Ishikawa (cell line): ENCODE results near the gene ABCA7.

Source experiments
- CEBPB ChIP-seq: IDR thresholded peaks from 2 replicates; pipeline ENCODE4 v1.6.1; 2012
- CREB1 ChIP-seq: IDR thresholded peaks from 2 replicates; pipeline ENCODE4 v1.6.1; 2012; ENCODE audit warnings: low read depth
- EGR1 ChIP-seq: IDR thresholded peaks from 2 replicates; pipeline ENCODE4 v1.6.1; 2012
- EP300 ChIP-seq: IDR thresholded peaks from 2 replicates; pipeline ENCODE4 v1.6.1; 2012; ENCODE audit warnings: borderline replicate concordance
- FOXM1 ChIP-seq: IDR thresholded peaks from 2 replicates; pipeline ENCODE4 v1.6.1; 2012; ENCODE audit warnings: low read depth, borderline replicate concordance
- MAX ChIP-seq: IDR thresholded peaks from 2 replicates; pipeline ENCODE4 v1.6.1; 2012
- NFIC ChIP-seq: IDR thresholded peaks from 2 replicates; pipeline ENCODE4 v1.6.1; 2012
- RAD21 ChIP-seq: IDR thresholded peaks from 2 replicates; pipeline ENCODE4 v1.6.1; 2012; ENCODE audit warnings: low read depth
- REST ChIP-seq: IDR thresholded peaks from 2 replicates; pipeline ENCODE4 v1.6.1; 2012; ENCODE audit warnings: low read depth, mild to moderate bottlenecking
- TAF1 ChIP-seq: IDR thresholded peaks from 2 replicates; pipeline ENCODE4 v1.6.1; 2012; ENCODE audit warnings: low read depth, mild to moderate bottlenecking
- TCF12 ChIP-seq: IDR thresholded peaks from 2 replicates; pipeline ENCODE4 v1.6.1; 2012; ENCODE audit warnings: low read depth
- TEAD4 ChIP-seq: IDR thresholded peaks from 2 replicates; pipeline ENCODE4 v1.6.1; 2012
- USF1 ChIP-seq: IDR thresholded peaks from 2 replicates; pipeline ENCODE4 v1.6.1; 2012
- YY1 ChIP-seq: IDR thresholded peaks from 2 replicates; pipeline ENCODE4 v1.6.1; 2012; ENCODE audit warnings: low read depth
- ZBTB7A ChIP-seq: IDR thresholded peaks from 2 replicates; pipeline ENCODE4 v1.6.1; 2012; ENCODE audit warnings: low read depth

The ABCA7 gene

GRCh38 chr19:1042689-1043511 is 3.0 kb downstream of the ABCA7 start:
- TF ChIP-seq EGR1: no peak
- no peak for TF ChIP-seq MAX
- TF ChIP-seq TAF1: no peak
- TF ChIP-seq ZBTB7A: peak; percentile 53; the same call in 1 of the 2 replicates
- TF ChIP-seq NFIC: peak; percentile 95
- no peak for TF ChIP-seq CREB1

GRCh38 chr19:1045247-1045603 is 5.3 kb downstream of the ABCA7 start:
- no peak for TF ChIP-seq USF1
- no peak for TF ChIP-seq FOXM1
- TF ChIP-seq TAF1: no peak
- TF ChIP-seq MAX: no peak
- TF ChIP-seq TCF12: no peak
- TF ChIP-seq CEBPB: no peak
- TF ChIP-seq EGR1: no peak
- TF ChIP-seq REST: no peak
- no peak for TF ChIP-seq RAD21
- no peak for TF ChIP-seq EP300
- TF ChIP-seq NFIC: no peak
- no peak for TF ChIP-seq TEAD4
- TF ChIP-seq YY1: no peak
- no peak for TF ChIP-seq CREB1

- TF ChIP-seq NFIC: no peak
- TF ChIP-seq MAX: no peak
- no peak for TF ChIP-seq CREB1
- no peak for TF ChIP-seq REST
- no peak for TF ChIP-seq CEBPB
- no peak for TF ChIP-seq USF1
- no peak for TF ChIP-seq FOXM1
- no peak for TF ChIP-seq EGR1
- no peak for TF ChIP-seq TAF1
- no peak for TF ChIP-seq EP300
- no peak for TF ChIP-seq ZBTB7A
- no peak for TF ChIP-seq RAD21
- no peak for TF ChIP-seq YY1
- TF ChIP-seq TEAD4: no peak
- no peak for TF ChIP-seq TCF12
Measured at GRCh38 chr19:1046117-1046626, 6.3 kb downstream of the ABCA7 start.

GRCh38 chr19:1046836-1047695 is 7.2 kb downstream of the ABCA7 start:
- TF ChIP-seq ZBTB7A: no peak
- TF ChIP-seq TEAD4: no peak
- no peak for TF ChIP-seq USF1
- TF ChIP-seq EP300: no peak

- no peak for TF ChIP-seq YY1
- TF ChIP-seq TCF12: no peak
- TF ChIP-seq EGR1: no peak
- no peak for TF ChIP-seq TAF1
- no peak for TF ChIP-seq EP300
- TF ChIP-seq REST: no peak
- TF ChIP-seq TEAD4: no peak
- no peak for TF ChIP-seq MAX
Measured at GRCh38 chr19:1047696-1048147, 7.8 kb downstream of the ABCA7 start.
